Effector memory CD4-positive, alpha-beta T cell (primary cell): Measurements from ENCODE around the gene TGFB2.

Experiments
- DNase-seq, 3 donors: peaks; one replicate each; pipeline ENCODE4 v3.0.0-alpha.2; 2020
- H3K27ac ChIP-seq: 2 replicates; pipeline ENCODE4 v1.7.0; 2013; ENCODE audit warnings: mild to moderate bottlenecking, low read length, moderate library complexity; ENCODE audit not compliant: insufficient read depth, poor library complexity, severe bottlenecking
- H3K27me3 ChIP-seq: replicated peaks from 2 replicates; pipeline ENCODE4 v1.7.0; 2013; ENCODE audit warnings: mild to moderate bottlenecking, low read length; ENCODE audit not compliant: insufficient read depth, control insufficient read depth, poor library complexity, severe bottlenecking
- H3K36me3 ChIP-seq: 2 replicates; pipeline ENCODE4 v1.7.0; 2013; ENCODE audit warnings: mild to moderate bottlenecking, low read length, moderate library complexity; ENCODE audit not compliant: control insufficient read depth, insufficient read depth
- H3K4me1 ChIP-seq: 2 replicates; pipeline ENCODE4 v1.7.0; 2013; ENCODE audit warnings: low read length, mild to moderate bottlenecking; ENCODE audit not compliant: control insufficient read depth, insufficient read depth, poor library complexity, severe bottlenecking
- H3K4me3 ChIP-seq: 2 replicates; pipeline ENCODE4 v1.7.0; 2013; ENCODE audit warnings: low read length, low read depth, mild to moderate bottlenecking; ENCODE audit not compliant: insufficient read depth, poor library complexity, severe bottlenecking
- H3K9me3 ChIP-seq: 2 replicates; pipeline ENCODE4 v1.7.0; 2013; ENCODE audit warnings: mild to moderate bottlenecking, low read length, moderate library complexity; ENCODE audit not compliant: control insufficient read depth

TGFB2 gene

DNA sequence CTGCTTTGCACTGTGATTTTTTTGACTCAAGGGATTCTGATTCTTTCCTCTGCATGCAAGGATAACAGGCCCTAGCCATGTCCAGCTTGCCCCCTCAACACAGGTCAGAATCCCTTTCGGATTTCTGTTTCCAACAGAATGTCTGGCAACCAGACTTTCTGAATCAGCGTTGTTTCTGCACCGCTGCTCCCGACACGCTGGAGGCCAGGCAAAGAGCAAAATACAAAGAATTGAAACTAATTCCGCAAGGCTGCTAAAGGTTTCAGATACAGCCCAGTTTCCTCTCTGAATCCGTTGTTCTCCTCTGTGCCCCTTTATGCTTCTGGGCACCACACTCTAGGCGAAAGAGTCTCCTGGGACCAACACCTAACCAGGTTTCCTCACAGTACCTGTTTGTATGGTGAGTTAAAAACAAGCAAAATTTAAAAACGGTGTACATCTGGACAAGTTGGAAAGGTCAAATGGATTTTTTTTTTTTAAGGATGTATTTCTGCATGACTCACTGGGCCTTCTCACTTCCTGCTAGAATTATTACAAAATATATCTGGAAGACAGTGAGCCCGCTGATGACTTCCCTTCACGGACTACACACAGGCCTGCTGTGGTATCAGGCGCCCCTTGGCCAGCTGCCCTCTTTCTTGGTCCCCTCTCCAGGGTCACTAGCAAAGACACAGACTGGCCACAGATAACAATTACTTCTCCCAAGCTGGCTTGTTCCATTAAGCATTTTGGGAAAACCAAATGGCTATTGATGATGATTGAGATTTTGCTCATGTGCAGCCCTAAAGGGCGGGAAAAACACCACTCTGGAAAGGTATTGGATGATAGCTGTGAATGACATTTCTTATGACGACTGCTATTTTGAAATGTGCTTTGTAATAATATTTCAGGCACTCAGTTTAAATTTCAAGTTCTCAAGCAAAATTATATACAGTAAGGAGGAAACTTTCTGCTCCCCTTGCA is 118.3 kb downstream of the TGFB2 start:
- no peaks in the 10 kb centered on the region for H3K4me1 ChIP-seq

GRCh38 chr1:218464871-218465270 is 119.7 kb downstream of the TGFB2 start:
- no peaks in the 10 kb centered on the region for H3K4me1 ChIP-seq
- no peaks in the 10 kb centered on the region for H3K36me3 ChIP-seq

More for the DNA sequence above, 118.3 kb downstream of the TGFB2 start:
- Histone ChIP-seq H3K27ac (no peak overlapping the region), H3K9me3 (no peaks in the 10 kb centered on the region), H3K36me3 (no peaks in the 10 kb centered on the region), H3K4me3 (no peak overlapping the region), H3K27me3 (no peaks in the 10 kb centered on the region)
- no peak for DNase-seq

GRCh38 chr1:218466341-218467010 is 121.3 kb downstream of the TGFB2 start:
- Histone ChIP-seq H3K4me3 (no peak overlapping the region), H3K36me3 (no peaks in the 10 kb centered on the region), H3K4me1 (no peaks in the 10 kb centered on the region), H3K27me3 (no peaks in the 10 kb centered on the region), H3K27ac (no peak overlapping the region), H3K9me3 (no peaks in the 10 kb centered on the region)
- DNase-seq = no peak

More at GRCh38 chr1:218464871-218465270, 119.7 kb downstream of the TGFB2 start:
- no peak for DNase-seq
- Histone ChIP-seq H3K9me3 (no peaks in the 10 kb centered on the region), H3K27ac (no peak overlapping the region), H3K27me3 (no peaks in the 10 kb centered on the region), H3K4me3 (no peak overlapping the region)

DNA sequence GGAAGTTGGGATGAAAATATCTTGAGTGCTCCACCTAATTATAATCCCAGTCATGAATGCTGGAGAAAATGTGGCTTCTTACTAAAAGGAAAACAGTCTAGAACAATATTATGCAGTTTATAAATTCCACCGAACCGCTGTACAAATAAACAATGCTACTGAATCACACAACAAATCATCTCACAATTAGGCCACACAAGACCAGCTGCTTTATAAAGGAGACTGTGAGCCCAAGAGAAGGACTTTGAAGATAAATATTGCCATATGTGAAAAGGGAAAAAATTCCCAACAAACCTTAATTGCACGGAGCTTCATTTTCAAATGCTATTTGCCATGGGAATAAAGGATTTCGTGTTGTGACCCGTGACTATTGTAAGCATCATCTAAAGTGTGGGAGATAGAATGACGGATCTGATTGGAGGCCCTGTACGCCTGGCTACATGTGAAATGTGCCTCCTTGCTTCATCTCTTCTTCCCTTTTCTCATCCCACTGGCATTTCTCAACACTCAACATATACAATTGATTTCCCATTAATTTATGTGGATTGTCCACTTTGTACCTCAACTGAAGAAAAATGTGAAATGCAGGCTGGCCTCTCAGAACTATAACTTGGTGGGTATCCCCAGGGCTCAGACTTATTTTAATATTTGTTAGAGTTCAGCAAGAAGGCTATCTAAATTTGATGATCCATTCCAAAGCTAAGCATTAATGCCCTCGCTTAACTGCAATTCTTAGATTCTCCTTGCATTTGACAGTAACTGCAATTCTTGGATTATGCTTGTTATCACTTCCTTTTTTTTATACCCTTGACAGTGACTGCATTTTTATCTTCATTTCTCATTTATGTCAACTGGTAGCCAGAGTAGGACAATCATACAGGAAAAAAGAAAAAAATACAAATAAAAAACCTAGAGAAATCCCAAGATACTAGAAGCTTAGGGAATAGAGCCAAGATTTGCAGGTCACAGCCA is 122.3 kb downstream of the TGFB2 start:
- Histone ChIP-seq H3K4me3 (no peak overlapping the region), H3K27me3 (no peaks in the 10 kb centered on the region), H3K27ac (no peak overlapping the region), H3K4me1 (no peaks in the 10 kb centered on the region), H3K36me3 (no peaks in the 10 kb centered on the region), H3K9me3 (no peaks in the 10 kb centered on the region)
- no peak for DNase-seq

- no peak for DNase-seq
- H3K9me3 ChIP-seq = no peaks in the 10 kb centered on the region
- no peaks in the 10 kb centered on the region for H3K4me1 ChIP-seq
- H3K36me3 ChIP-seq = no peaks in the 10 kb centered on the region
- H3K27me3 ChIP-seq = no peaks in the 10 kb centered on the region
- no peak overlapping the region for H3K4me3 ChIP-seq
- no peak overlapping the region for H3K27ac ChIP-seq
Measured at GRCh38 chr1:218468711-218469110, 123.6 kb downstream of the TGFB2 start.

GRCh38 chr1:218472885-218473284 is 127.7 kb downstream of the TGFB2 start:
- H3K4me3 ChIP-seq = no peak overlapping the region
- no peak for DNase-seq

DNA sequence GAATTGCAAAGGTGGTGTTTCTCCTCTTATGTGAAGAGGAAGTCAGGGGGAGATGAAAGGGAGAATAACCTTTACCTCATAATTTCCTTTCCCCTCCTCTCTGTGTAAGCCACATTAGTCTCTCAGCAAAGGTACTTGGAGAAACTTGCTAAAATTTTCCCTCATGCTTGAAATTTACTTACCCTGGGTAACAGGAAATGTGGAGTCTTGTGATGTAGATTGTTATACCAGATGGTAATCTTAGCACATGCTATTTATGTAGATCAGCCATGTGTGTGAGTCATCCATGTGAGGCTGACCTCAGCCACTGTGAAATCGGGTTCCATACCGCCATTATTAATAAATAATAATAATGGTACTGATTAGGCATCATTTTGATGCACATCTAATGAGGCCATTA is 128.4 kb downstream of the TGFB2 start:
- no peaks in the 10 kb centered on the region for H3K36me3 ChIP-seq
- DNase-seq = no peak
- H3K9me3 ChIP-seq = no peaks in the 10 kb centered on the region
- no peak overlapping the region for H3K27ac ChIP-seq
- H3K4me1 ChIP-seq = no peaks in the 10 kb centered on the region
- no peaks in the 10 kb centered on the region for H3K27me3 ChIP-seq
- H3K4me3 ChIP-seq = no peak overlapping the region

More at GRCh38 chr1:218472885-218473284, 127.7 kb downstream of the TGFB2 start:
- Histone ChIP-seq H3K36me3 (no peaks in the 10 kb centered on the region), H3K4me1 (no peaks in the 10 kb centered on the region), H3K27me3 (no peaks in the 10 kb centered on the region), H3K9me3 (no peaks in the 10 kb centered on the region), H3K27ac (no peak overlapping the region)

GRCh38 chr1:218474128-218474527 is 129.0 kb downstream of the TGFB2 start:
- no peak for DNase-seq
- no peak overlapping the region for H3K27ac ChIP-seq
- no peaks in the 10 kb centered on the region for H3K27me3 ChIP-seq
- H3K4me3 ChIP-seq = no peak overlapping the region
- H3K9me3 ChIP-seq = no peaks in the 10 kb centered on the region
- H3K36me3 ChIP-seq = no peaks in the 10 kb centered on the region
- H3K4me1 ChIP-seq = no peaks in the 10 kb centered on the region

- DNase-seq = no peak
- Histone ChIP-seq H3K27ac (no peak overlapping the region), H3K4me3 (no peak overlapping the region), H3K36me3 (no peaks in the 10 kb centered on the region), H3K27me3 (no peaks in the 10 kb centered on the region), H3K9me3 (no peaks in the 10 kb centered on the region), H3K4me1 (no peaks in the 10 kb centered on the region)
Measured at GRCh38 chr1:218475275-218475674, 130.1 kb downstream of the TGFB2 start.
